ENCODE data around the gene GINS3. TPM values are rescaled to one million over a fixed set of nuclear protein-coding genes. Genes with fewer than 3 reads are reported as not detected.

Gene GINS3
- total and polyA plus RNA-seq, 9 donors = 7.1 to 12.6 (median 9.0) TPM

DNA sequence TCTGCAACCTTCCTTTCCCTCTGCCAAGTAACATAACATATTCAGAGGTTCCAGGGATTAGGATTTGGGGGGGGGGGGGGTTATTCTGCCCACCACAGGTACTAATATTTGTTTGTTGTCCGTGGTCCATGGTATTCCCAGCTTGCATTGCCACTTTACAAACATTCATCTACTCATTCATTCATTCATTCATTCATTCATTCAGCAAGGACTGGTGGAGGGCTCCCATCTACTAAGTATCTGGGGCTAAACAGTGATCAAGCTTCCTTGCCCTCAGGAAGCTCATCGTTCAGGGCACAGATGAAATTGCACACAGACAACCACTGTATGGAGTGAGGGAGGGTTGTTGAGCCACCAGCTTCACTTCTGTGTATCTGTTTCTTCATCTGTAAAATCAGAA, 61.9 kb downstream of the GINS3 start:
- no CpG with 5 or more reads among the region's 2 CpGs for whole genome bisulfite sequencing (ENCODE audit: insufficient coverage)

DNA sequence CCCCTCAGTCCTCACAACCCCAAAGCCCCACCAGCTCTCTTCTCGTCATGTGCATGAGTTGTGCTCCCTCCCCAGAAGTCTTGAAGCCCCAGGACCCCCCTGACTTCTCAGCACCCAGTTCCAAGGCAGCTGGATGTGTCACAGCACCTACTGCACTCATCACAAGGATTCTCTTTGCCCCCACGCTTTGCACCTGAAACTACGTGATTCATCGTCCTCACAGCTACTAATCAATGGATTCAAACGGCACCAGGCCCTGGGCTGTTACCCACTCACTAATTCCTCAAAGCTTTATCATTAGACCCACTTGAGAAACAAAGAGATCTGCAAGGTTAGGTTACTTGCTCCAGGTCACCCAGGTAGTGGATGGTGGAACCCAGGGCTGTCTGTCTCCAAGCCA, 62.6 kb downstream of the GINS3 start:
- Histone ChIP-seq H3K36me3 (ENCODE audit: control insufficient read depth, insufficient read depth, low read length) (no peaks in the 10 kb centered on the region), H3K27ac (ENCODE audit: low read length) (no peak overlapping the region), H3K4me1 (ENCODE audit: control insufficient read depth, insufficient read depth, low read length) (no peaks in the 10 kb centered on the region), H3K9me3 (replicated peaks; ENCODE audit: control insufficient read depth, low read depth, low read length) (no peaks in the 10 kb centered on the region), H3K4me3 (ENCODE audit: low read length) (no peak overlapping the region), H3K27me3 (ENCODE audit: control insufficient read depth, insufficient read depth, low read length) (peaks cover 21% of the 10 kb centered on the region)
- WGBS (ENCODE audit: insufficient coverage) = 83% methylated on average over 4 of the region's 5 CpGs
- no peak for DNase-seq

More for the DNA sequence above, 61.9 kb downstream of the GINS3 start:
- Histone ChIP-seq H3K4me1 (ENCODE audit: control insufficient read depth, insufficient read depth, low read length) (no peaks in the 10 kb centered on the region), H3K9me3 (replicated peaks; ENCODE audit: control insufficient read depth, low read depth, low read length) (no peaks in the 10 kb centered on the region), H3K36me3 (ENCODE audit: control insufficient read depth, insufficient read depth, low read length) (no peaks in the 10 kb centered on the region), H3K27me3 (ENCODE audit: control insufficient read depth, insufficient read depth, low read length) (peaks cover 16% of the 10 kb centered on the region), H3K27ac (ENCODE audit: low read length) (no peak overlapping the region), H3K4me3 (ENCODE audit: low read length) (no peak overlapping the region)
- DNase-seq = no peak

Other genes with a start within 250 kb of the GINS3 start
- 35.6 TPM for gene CSNK2A2, start 194.4 kb upstream of the GINS3 start, total RNA-seq
- gene CSNK2A2, start 194.4 kb upstream of the GINS3 start, polyA plus RNA-seq (ENCODE audit: insufficient read depth in 1 of 8, insufficient read length in 8 of 8, low replicate concordance in 1 of 8) = 10 to 100 TPM; 73.4 to 95.4 (median 85.0) TPM
- gene PRSS54, start 97.4 kb upstream of the GINS3 start, total RNA-seq = not detected
- not detected for gene PRSS54, start 97.4 kb upstream of the GINS3 start, polyA plus RNA-seq (ENCODE audit: insufficient read depth in 1 of 8, insufficient read length in 8 of 8, low replicate concordance in 1 of 8)
- gene NDRG4, start 107.7 kb downstream of the GINS3 start, total RNA-seq = 8.5 TPM
- gene NDRG4, start 107.7 kb downstream of the GINS3 start, polyA plus RNA-seq (ENCODE audit: insufficient read depth in 1 of 8, insufficient read length in 8 of 8, low replicate concordance in 1 of 8) = 10 to 100 TPM; 12.2 to 24.6 (median 17.5) TPM
- 12.0 TPM for gene SETD6, start 123.0 kb downstream of the GINS3 start, total RNA-seq
- gene SETD6, start 123.0 kb downstream of the GINS3 start, polyA plus RNA-seq (ENCODE audit: insufficient read depth in 1 of 8, insufficient read length in 8 of 8, low replicate concordance in 1 of 8) = 10 to 100 TPM; 11.5 to 21.0 (median 14.9) TPM
- gene CNOT1, start 237.4 kb downstream of the GINS3 start, total RNA-seq = 85.1 TPM
- gene CNOT1, start 237.4 kb downstream of the GINS3 start, polyA plus RNA-seq (ENCODE audit: insufficient read depth in 1 of 8, insufficient read length in 8 of 8, low replicate concordance in 1 of 8) = 100 to 1,000 TPM in 4 of 8 donors, 10 to 100 TPM in 4; 87.8 to 121 (median 100) TPM